Mucosa of stomach (tissue), 1 donor: ENCODE measurements around the gene VCL.
A peak's percentile ranks its signal among the peaks of the same experiment; 100 is the strongest.
"Not testable (repeated sequence)": the region's sequence is repeated elsewhere in the genome, so short reads cannot be mapped to it uniquely, and the experiment has no call there.

ENCODE experiments used
- H3K27me3 ChIP-seq: one replicate; pipeline ENCODE4 v1.7.0; 2013; ENCODE audit warnings: mild to moderate bottlenecking, low read length; ENCODE audit not compliant: control insufficient read depth, insufficient read depth
- H3K36me3 ChIP-seq: one replicate; pipeline ENCODE4 v1.7.0; 2013; ENCODE audit warnings: low read length; ENCODE audit not compliant: control insufficient read depth, insufficient read depth
- H3K4me1 ChIP-seq: one replicate; pipeline ENCODE4 v1.7.0; 2013; ENCODE audit warnings: mild to moderate bottlenecking, low read length; ENCODE audit not compliant: control insufficient read depth, insufficient read depth
- H3K4me3 ChIP-seq: one replicate; pipeline ENCODE4 v1.7.0; 2013; ENCODE audit warnings: low read length
- H3K9ac ChIP-seq: one replicate; pipeline ENCODE4 v1.7.0; 2013; ENCODE audit warnings: mild to moderate bottlenecking, low read length, moderate library complexity
- H3K9me3 ChIP-seq: one replicate; pipeline ENCODE4 v1.7.0; 2013; ENCODE audit warnings: mild to moderate bottlenecking, low read length, moderate library complexity; ENCODE audit not compliant: control insufficient read depth
- donor health status: Pancreatic carcinoma.

Gene VCL

DNA sequence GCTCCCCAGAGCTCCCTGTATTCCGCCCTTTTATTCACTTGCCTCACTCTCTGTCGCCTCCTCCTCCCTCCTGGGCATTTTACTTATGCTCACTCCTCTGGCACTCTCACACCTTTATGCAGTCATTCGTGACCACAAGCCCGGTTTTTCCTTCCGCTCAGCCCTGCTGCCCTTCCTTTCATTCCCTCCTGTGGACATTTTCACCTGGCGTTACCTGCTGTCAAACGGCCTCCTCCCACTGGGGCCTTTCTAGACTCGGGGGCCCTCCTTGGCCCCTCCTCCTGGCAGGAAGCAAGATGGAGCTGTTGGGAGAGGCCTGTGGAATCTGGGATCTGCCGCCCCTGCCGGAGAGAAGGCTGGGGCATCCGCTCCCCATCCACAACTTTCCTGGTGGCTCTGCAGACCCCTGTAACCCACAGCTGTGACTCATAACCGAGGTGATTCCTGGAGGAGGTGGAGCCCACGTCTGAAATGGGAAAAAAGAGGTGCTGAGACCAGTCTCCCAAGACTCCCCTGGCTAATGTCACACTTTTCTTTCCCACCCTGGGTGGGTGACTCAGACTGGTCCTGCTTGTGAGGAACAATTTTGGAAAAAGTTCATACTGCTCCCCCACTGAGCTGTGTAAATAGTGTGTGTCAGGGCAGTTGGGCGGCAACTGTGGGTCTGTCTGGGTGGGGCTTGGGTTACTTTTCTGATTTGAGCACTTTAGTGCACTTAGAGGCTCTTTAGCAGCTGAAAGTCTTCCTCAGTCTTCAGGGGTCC lies 1.2 kb downstream of the VCL start:
- Histone ChIP-seq H3K36me3 (no peaks in the 10 kb centered on the region), H3K27me3 (no peaks in the 10 kb centered on the region), H3K9ac (peak overlapping the region; percentile 93), H3K4me3 (peak overlapping the region; percentile 100), H3K9me3 (no peaks in the 10 kb centered on the region), H3K4me1 (peaks cover 27% of the 10 kb centered on the region)

DNA sequence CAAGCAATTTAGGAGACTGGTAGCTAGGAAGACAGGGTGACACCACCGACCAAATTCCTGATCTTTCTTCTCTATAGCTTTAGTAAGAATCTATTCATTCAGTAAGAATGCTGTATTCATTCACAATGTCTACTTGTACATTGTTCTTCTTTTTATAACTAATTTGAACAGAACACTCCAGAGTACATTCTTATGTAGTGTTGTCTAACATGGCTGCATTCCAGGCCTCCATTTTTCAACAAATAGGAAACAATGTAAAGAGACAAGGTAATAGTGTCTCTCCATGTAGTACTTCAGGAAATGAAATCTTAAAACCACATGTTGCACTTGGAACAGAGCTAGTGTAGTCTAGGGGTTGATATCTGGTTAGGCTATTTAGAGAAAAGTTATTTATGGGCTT lies 1.8 kb downstream of the VCL start:
- no peaks in the 10 kb centered on the region for H3K27me3 ChIP-seq
- no peaks in the 10 kb centered on the region for H3K36me3 ChIP-seq
- H3K9me3 ChIP-seq = no peaks in the 10 kb centered on the region
- H3K4me3 ChIP-seq = peak overlapping the region; percentile 100
- H3K9ac ChIP-seq = peak overlapping the region; percentile 93
- peaks cover 27% of the 10 kb centered on the region for H3K4me1 ChIP-seq

DNA sequence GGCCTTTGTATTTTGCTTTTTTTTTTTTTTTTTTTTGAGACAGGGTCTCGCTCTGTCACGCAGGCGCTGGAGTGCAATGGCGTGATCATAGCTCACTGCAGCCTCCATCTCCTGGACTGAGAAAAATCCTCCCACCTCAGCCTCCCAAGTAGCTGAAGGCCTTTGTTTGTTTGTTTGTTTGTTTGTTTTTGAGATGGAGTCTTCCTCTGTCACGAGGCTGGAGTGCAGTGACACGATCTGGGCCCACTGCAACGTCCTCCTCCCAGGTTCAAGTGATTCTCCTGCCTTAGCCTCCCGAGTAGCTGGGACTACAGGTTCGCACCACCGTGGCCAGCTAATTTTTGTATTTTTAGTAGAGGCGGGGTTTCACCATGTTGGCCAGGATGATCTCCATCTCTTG lies 2.3 kb downstream of the VCL start:
- not testable (repeated sequence) for H3K4me3 ChIP-seq, H3K27me3 ChIP-seq, H3K36me3 ChIP-seq, H3K9ac ChIP-seq, H3K9me3 ChIP-seq
- peaks cover 27% of the 10 kb centered on the region for H3K4me1 ChIP-seq

DNA sequence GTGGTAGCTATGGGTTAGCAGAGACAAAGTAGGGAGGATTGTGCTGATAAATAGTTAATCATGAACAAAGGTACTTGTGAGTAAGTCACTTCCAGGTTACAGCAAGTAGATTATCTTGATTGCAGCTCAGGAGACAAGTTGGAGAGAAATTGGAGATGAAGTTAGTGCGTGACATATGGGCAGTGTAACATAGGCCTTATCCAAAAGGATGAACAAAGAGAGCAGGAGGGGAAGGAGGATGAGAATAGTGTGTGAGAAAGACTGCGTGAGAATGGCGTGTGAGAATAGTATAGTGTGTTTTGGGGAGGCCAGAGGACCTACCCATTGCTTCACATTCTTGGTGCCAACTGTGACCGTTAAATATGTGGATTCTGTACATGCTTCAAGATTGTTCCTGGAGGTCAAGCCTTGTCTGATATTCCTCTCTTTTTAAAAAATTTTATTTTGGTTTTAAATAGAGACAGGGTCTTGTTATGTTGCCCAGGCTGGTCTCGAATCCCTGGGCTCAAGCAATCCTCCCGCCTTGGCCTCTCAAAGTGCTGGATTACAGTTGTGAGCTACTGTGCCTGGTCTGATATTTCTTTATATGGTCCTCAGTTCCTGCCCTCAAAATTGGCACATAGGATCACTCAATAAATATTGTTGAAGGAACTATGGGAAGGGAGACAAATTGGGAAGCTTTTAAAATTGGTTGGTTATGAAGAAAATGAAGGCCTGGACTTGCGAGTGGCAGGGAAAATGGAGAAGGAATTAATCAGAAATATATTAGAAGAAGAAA lies 3.2 kb downstream of the VCL start:
- no peak overlapping the region for H3K4me3 ChIP-seq

DNA sequence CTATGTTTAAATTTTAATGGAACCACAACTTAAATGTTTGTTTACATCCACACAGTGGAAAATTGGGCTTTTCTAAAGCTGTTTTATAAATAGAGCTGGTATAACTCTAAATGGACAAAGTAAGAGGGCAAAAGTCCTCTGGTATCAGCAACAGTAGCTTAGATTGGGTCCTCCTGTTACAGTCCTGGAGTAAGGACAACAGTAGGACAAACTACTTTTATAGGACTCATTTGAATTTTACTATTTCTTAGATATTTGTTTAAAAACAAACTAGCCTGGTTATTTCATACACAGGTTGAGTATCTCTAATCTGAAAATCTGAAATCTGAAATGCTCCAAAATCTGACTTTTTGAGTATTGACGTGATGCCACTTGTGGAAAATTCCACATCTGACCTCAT lies 8.4 kb downstream of the VCL start:
- H3K9me3 ChIP-seq = no peaks in the 10 kb centered on the region
- H3K4me1 ChIP-seq = peaks cover 9% of the 10 kb centered on the region

More for the DNA sequence above, 3.2 kb downstream of the VCL start:
- no peaks in the 10 kb centered on the region for H3K9me3 ChIP-seq
- H3K27me3 ChIP-seq = no peaks in the 10 kb centered on the region
- no peaks in the 10 kb centered on the region for H3K36me3 ChIP-seq
- peaks cover 27% of the 10 kb centered on the region for H3K4me1 ChIP-seq
- H3K9ac ChIP-seq = no peak overlapping the region

DNA sequence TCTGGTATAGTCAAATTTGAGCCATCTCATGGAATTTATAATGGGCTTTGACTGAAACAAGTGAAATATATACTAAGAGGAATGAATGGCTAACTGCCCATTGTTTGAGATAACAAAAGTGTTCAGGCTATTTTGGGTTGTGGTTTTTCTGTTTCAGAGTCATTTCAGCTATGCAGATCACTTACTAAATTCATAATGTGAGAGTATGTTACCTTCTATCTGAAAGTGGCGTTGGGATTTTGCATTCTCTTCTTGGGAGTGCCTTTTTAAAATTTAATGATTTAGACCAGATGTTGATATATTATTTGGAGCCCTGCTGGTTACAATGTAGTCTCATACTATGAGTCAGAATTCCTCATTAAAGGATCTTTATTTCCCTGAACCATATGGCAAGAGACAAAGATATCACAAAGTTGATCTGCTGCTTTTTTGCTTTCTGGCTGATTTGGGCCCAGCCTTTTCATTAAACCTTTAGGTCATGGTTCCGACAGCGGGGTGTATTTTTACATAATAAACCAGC lies 10.4 kb downstream of the VCL start:
- no peaks in the 10 kb centered on the region for H3K36me3 ChIP-seq
- H3K9ac ChIP-seq = no peak overlapping the region
- H3K9me3 ChIP-seq = no peaks in the 10 kb centered on the region
- peaks cover 19% of the 10 kb centered on the region for H3K4me1 ChIP-seq
- no peaks in the 10 kb centered on the region for H3K27me3 ChIP-seq
- no peak overlapping the region for H3K4me3 ChIP-seq

More for the DNA sequence above, 8.4 kb downstream of the VCL start:
- no peaks in the 10 kb centered on the region for H3K36me3 ChIP-seq
- H3K9ac ChIP-seq = no peak overlapping the region
- H3K4me3 ChIP-seq = no peak overlapping the region
- no peaks in the 10 kb centered on the region for H3K27me3 ChIP-seq

DNA sequence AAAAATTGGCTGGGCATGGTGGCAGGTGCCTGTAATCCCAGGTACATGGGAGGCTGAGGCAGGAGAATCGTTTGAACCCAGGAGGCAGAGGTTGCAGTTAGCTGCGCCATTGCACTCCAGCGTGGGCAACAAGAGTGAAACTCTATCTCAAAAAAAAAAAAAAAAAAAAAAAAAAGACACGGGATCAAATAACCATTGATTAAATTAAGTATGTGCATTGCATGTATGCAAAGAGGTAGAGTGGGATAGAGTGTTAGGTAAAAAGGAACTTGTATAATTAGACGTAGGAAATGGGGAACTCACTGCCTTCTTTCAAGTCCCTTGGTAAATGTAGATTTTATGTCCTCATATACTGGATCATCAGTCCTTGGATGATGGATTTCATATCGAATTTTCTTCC lies 13.1 kb downstream of the VCL start:
- Histone ChIP-seq H3K9me3 (no peaks in the 10 kb centered on the region), H3K4me1 (peaks cover 20% of the 10 kb centered on the region), H3K36me3 (no peaks in the 10 kb centered on the region), H3K9ac (no peak overlapping the region), H3K4me3 (no peak overlapping the region), H3K27me3 (no peaks in the 10 kb centered on the region)

DNA sequence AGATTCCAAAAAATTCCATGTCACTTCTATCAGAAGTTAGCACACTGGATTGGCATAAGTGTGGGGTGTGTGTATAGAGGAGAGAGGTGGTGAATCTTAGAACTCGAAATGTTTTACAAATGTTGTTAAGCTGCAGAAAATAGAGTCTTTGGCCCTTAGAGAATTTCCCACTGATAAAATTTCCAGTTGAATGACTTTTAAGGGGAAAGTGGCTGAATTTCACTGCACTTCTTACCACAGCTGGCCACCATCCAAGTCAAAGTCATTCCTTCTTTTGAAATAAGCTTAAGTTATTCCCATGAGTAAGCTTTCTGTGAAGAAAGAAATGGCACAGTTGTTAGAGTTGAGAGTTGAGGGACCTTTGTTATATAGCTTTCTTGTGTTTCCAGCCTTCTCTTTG lies 13.9 kb downstream of the VCL start:
- Histone ChIP-seq H3K9ac (no peak overlapping the region), H3K4me1 (peaks cover 20% of the 10 kb centered on the region), H3K4me3 (no peak overlapping the region), H3K36me3 (no peaks in the 10 kb centered on the region), H3K27me3 (no peaks in the 10 kb centered on the region), H3K9me3 (no peaks in the 10 kb centered on the region)

DNA sequence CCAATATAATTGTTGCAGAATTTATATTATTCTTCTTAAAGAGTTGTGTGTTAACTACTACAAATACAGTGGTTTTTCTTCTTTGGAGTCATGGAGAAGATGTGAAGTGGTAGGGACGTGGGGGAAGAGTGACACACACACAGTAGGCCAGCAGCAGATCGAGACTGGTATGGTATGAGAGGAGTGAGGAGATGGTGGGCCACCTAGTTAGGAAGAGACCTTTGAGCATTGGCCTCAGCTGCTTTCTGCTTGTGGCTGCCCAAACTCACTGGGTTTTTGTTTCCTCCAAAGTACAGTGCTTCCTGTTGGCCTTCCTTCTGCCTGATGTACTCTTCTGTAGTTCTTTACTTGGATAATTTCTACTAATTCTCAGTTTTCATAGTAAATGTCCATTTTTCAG lies 14.6 kb downstream of the VCL start:
- H3K27me3 ChIP-seq = no peaks in the 10 kb centered on the region
- H3K4me3 ChIP-seq = no peak overlapping the region
- no peaks in the 10 kb centered on the region for H3K36me3 ChIP-seq
- H3K4me1 ChIP-seq = peaks cover 20% of the 10 kb centered on the region
- H3K9me3 ChIP-seq = no peaks in the 10 kb centered on the region
- no peak overlapping the region for H3K9ac ChIP-seq

DNA sequence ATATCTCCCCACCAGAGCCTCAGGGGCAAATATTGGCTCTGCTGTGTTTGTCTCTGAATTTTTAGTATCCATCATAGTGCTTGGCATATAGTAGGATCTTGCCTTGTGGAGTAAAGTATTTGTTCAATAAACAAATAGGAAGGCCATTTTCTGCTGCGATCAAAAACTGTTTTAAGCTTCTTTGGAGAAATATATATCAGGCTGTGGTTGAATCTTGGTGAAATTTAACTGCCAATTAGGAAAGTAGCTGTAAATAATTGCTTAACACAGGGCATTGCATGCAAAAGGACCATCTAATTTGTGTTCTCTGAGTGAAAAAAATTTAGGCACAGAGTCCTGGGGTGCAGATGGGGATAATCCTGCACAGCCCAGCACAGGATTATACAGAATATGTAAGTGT lies 15.1 kb downstream of the VCL start:
- Histone ChIP-seq H3K36me3 (no peaks in the 10 kb centered on the region), H3K4me3 (no peak overlapping the region), H3K27me3 (no peaks in the 10 kb centered on the region), H3K9me3 (no peaks in the 10 kb centered on the region), H3K9ac (no peak overlapping the region), H3K4me1 (peaks cover 20% of the 10 kb centered on the region)

DNA sequence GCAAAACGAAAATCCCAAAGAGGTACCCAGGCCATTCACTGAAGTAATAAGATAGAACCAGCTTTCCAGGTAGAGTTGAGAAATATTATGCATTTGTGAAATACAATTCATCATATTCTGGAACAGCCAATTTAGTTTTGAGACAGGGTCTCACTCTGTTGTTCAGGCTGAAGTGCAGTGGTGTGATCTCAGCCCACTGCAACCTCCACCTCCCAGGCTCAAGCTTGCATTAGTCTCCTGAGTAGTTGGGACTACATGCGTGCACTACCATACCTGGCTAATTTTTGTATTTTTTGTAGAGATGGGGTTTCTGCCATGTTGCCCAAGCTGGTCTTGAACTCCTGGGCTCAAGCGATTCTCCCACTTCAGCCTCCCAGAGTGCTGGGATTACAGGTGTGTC lies 16.7 kb downstream of the VCL start:
- not testable (repeated sequence) for H3K36me3 ChIP-seq, H3K9ac ChIP-seq, H3K27me3 ChIP-seq, H3K4me3 ChIP-seq, H3K9me3 ChIP-seq
- peaks cover 19% of the 10 kb centered on the region for H3K4me1 ChIP-seq

DNA sequence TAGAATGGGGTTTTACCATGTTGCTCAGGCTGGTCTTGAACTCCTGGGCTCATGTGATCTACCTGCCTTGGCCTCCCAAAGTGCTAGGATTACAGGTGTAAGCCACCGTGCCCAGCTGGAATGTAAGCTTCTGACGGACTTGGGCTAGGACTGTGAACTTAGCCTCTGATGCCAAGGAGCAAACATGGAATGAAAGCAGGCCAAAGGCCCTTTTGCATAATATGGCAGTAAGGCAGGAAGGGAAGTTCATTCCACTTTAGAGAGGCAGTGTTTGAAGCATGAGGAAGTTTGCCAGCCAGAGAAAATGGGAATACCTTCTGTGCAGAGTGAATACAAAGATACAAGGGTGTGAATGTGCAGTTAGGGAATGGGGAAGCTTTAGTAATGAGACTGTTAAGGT lies 20.3 kb downstream of the VCL start:
- no peak overlapping the region for H3K9ac ChIP-seq
- H3K27me3 ChIP-seq = no peaks in the 10 kb centered on the region
- H3K36me3 ChIP-seq = no peaks in the 10 kb centered on the region
- no peaks in the 10 kb centered on the region for H3K9me3 ChIP-seq
- no peak overlapping the region for H3K4me3 ChIP-seq
- peaks cover 9% of the 10 kb centered on the region for H3K4me1 ChIP-seq
